Hepatic stellate cell (primary cell): Measurements from ENCODE around the gene MX1.

Source experiments
- DNase-seq: peaks from one replicate; pipeline ENCODE4 v3.0.0; 2011; ENCODE audit warnings: low spot score

Gene MX1

DNA sequence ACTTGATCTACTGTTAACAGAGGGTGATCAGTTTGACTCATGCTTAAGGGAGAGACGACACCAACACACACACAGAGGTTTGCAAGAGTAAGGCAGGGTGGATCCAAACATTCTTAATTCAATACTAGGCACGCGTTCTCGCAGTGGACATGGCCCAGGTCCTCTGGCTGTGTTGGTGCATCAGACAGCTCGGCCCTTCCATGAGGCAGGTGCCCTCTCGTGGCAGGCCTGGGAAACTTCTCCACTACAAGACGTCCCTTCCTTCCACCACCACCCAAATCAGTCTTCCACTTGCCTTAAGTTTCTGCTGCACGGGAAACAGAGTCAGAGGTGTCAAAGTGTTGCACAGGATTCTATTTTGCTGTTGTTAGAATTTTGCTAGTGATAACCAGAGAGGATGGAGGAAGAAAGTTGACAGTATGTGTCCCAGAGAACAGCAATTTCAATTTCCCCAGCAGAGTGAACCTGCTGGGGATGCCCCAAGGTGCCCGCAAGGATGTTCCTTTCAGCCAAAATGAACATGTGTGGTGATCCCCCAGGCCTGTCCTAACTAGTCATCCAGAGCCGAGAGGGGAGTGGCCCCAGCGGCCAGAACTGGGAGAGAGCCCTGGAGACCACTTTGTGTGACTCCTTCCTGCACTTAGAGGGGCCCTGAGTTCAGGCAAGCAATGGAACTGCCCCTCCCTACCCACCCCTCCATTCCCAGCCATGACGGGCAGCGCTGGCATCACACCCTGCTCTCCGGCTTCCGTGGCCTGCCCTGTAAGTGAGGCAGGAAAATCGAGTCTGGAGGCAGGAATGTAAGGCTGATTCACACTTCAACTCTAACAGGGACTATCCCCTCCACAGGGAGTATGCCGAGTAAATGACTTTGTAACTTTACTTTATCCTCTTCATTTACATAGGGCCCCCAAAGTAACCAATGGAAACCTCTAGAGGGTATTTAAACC lies 34.8 kb downstream of the MX1 start:
- peak; percentile 82 for DNase-seq

DNA sequence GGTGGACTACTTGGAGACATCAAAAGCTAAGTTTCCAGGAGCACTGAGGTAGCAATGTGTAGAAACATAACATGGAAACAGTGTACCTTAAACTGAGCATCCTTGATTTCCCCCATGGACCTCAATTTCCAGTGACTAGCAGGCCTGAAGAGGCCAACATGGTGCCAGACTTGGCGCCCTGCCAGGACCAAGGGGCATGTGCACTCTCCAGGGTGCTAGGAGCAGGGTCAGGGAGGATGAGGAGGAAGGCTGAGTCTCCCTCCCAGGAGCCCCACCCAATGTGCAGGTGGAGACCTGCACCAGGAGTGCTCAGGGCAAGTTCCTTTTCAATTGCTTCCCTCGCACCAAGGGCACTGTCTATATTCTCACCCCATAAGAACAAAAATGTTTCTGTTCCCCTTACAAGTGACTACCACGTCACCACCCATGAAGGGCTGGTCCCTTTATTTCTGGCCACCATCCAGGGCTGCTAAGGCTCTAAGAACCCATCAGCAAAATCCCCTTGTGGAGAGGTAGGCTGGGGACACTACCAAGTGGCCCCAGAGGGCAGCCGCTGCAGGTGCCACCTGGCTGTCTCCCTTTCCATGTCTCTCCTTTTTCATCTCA lies 39.2 kb downstream of the MX1 start:
- no peak for DNase-seq

DNA sequence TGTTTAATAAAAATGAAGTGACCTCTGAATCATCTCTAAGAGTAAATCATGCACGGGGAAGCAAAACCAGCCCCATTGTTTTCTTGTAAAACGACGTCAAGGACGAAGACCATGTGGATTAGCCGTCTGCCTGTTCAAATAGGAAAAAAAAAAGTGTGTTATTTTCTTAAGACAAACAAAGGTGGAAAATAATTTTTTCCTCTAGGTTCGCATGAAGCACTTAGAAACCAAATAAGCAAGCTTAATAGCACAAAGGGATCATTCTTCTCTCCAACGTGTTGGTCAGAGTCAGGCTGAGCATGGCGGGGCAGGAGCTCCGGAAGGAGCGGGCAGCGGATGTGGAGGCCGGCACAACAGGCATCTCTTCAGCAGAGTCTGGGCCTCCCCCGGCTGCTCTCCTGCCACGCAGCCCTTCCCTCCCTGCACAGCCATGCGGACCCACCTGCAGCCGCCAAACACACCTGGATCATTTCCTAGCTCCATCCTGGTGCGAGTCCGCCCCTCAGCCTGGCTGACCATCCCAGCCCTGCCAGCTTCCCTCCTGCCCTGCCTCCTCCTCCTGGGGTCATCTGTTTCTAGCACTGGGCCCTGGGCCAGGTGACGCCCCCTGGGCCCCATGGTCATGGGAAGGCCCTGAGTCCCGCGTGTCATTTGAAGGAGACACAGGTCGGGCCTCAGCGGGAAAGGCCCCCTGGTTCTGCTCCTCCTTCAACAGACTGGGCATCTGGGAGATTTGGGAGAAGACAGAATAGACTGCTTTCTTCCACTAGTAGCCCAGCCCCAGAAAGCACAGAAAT lies 40.2 kb downstream of the MX1 start:
- no peak for DNase-seq

- DNase-seq: no peak
Observed at GRCh38 chr21:41470054-41470453, 44.0 kb downstream of the MX1 start.

DNA sequence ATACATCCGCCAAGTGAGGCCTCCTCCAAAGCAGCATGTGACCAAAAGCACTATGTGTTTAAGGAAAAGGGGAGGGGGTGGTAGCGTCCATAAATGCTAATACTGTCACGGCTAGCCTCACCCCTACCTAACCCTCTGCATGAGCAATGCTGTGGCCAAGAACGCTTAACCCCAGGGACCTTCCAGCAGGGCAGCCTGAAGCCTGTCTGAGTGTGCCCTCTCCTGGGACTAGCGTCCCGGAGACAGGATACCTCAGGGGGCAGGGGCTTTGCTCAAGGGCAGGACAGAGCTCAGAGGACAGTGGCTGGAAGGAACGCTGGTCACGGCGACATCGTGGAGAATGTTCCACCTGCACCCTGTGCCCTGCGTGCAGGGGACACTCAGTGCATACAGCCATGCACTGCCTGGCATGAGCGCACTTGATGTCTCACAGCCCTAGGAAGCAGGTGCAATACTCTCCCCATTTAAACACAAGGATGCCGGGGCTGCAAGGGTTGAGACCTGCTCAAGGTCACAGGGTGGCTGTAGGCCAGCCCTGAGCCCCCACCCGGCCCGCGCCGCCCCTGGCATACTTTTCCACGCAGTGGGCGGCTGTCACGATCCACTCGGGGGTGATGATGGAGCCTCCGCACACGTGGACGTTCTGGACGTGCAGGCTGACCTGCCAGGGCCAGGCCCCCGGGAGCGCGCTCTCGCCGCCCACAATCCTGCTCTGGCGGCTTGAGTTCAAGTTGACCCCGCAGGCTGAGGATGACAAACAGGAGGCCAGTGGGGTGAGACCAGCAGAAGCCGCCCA lies 46.9 kb downstream of the MX1 start:
- no peak for DNase-seq

DNA sequence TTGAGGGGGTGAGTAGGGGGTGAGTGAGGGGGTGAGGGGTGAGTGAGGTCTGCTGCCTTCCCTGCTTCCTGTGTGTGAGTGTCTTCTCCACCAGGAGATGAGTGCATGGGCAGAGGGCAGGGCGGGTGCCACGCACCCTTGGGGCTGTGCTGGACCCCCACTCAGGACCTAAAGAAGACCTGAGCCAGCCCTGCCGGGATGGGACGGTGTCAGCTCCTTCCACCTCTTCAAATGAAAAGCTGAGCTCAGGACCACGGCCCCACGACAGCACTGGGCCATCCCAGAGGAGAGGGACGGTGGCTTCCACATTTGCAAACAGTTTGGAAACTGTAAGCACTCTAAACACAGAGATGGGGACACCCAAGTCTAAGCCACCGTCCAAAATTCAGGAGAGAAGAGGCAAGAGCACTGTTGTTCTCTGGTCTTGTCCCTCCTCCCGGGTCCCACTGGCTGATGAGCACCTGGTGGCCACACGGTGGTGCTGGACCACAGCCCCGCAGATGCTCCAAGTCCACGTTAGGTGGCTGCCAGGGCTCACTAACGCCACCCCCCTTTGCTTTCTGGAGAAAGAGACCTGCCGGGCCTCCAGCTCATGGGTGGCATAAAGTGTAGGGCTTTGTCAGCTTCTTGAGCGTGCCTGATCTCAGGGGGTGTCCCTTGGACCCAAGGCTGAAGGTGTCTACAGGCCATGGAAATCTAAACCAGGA lies 49.8 kb downstream of the MX1 start:
- DNase-seq: no peak

GRCh38 chr21:41477641-41478318 lies 51.7 kb downstream of the MX1 start:
- DNase-seq: no peak

- DNase-seq: no peak
Observed at GRCh38 chr21:41478319-41479177, 52.5 kb downstream of the MX1 start.

GRCh38 chr21:41479686-41480085 lies 53.6 kb downstream of the MX1 start:
- no peak for DNase-seq

- no peak for DNase-seq
Observed at GRCh38 chr21:41480086-41480690, 54.1 kb downstream of the MX1 start.

DNA sequence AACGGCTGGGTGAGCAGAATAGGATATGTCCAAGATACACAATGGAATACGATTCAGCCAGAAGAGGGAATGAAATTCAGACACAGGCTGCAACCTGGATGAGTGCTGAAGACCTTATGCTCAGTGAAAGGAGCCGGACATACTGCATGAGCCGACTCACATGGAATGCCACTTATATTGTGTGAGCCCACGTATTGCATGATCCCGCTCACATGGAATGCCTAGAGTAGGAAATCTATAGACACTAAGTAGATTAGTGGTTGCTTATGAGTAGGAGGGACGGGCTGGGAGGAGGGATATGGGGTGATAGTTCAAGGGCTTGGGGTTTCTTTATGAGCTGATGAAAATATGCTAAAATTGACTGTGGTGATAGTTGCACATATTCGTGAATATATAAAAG lies 55.2 kb downstream of the MX1 start:
- DNase-seq: no peak

DNA sequence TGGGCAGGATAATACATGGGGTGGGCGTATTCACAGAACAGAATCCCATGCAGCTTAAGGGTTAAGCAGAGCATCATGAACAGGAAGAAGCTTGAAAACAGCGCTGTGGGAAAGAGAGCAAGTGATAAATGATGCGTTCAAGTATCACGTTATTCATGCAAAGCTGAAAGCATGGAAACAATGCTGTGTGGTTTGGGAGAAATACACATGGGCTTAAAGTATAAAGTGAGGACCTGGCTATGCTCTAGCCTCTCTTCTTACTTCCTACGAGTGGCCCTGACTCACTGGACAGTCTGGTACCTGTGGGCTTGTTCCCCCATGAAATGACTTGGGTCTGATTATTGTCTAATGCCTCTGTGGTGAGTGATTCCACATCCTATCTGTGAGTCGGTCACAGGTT lies 56.3 kb downstream of the MX1 start:
- no peak for DNase-seq

GRCh38 chr21:41482980-41483379 lies 56.9 kb downstream of the MX1 start:
- DNase-seq: no peak

GRCh38 chr21:41483415-41483814 lies 57.4 kb downstream of the MX1 start:
- DNase-seq: no peak

- no peak for DNase-seq
Observed at GRCh38 chr21:41483973-41484372, 57.9 kb downstream of the MX1 start.

DNA sequence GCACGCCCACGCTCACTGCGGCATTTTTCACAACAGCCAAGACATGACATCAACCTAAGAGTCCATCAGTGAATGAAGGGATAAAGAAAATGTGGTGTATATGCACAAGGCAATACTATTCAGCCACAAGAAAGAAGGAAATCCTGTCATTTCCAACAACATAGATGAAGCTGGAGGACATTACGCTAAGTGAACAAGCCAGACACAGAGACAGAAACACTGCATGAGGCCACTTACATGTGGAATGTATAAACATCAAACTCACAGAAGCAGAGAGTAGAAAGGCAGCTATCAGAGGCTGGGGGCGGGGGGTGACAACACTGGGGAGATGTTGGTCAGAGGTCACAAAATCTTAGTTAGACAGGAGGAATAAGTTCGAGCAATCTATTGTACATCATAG lies 61.0 kb downstream of the MX1 start:
- no peak for DNase-seq

DNA sequence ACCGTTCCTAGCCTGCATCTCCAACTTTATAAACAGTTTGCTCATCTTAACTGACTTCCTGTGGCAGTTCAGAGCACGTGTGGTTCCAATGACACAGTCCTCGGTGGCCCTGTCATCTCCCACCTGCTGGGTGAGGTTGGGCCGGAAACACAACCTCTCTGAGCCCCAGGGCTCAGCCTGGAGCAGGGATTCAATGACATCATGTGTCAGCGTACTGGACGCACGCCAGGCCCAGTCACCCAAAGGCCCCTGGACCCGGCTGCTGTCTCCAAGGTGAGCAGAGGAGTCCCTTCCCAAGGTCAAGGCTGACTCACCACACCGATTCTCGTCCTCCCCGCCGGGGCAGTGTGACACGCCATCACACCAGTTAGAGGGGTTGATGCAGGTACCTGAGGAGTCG lies 62.0 kb downstream of the MX1 start:
- DNase-seq: no peak

DNA sequence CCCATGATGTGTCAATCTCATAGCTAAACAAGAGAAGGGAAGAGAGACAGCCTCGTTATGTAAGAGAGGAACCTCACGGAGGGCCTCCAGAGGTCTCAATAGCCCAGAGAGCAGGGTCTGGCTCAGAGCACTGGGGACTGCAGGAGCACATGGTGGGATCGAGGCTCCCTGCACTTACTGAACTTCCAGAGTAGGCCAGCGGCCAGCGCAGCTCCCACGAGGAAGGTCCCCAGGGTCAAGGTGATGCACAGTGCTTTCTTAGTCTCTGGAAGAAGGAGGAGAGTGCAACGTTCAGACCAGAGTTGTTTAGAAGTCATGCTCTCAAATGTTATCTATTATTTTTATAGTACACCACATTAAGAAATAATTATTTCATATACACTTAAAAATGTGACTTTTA lies 63.3 kb downstream of the MX1 start:
- no peak for DNase-seq

GRCh38 chr21:41490330-41490729 lies 64.3 kb downstream of the MX1 start:
- no peak for DNase-seq
